ENCODE results near the gene SLIT1.

SLIT1 gene

DNA sequence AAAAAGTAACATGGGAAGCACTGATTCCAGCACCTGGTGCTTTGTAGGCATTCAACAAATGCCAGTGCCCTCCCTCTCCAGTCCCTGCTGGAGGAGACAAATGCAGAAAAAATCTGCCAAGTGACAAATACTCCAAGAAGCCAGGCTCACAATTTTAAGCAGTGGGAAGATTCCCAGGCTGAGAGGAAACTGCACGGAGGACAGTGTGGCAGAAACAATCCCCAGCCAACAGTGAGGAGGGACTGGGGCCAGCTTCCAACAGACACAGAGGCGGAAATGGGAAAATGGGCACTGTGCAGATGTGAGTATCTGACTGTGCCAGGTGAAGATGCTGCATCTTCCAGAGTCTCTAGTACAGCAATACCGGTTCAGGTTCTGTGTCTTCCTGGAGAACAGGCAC is 106.3 kb downstream of the SLIT1 start:
- Mint-ChIP-seq H3K36me3 (no peaks in the 10 kb centered on the region), H3K4me3 (no peak overlapping the region), H3K9me3 (no peaks in the 10 kb centered on the region), H3K27ac (no peak overlapping the region), H3K27me3 (peaks cover 18% of the 10 kb centered on the region), H3K4me1 (no peaks in the 10 kb centered on the region)

- Mint-ChIP-seq H3K36me3 (no peaks in the 10 kb centered on the region), H3K4me1 (no peaks in the 10 kb centered on the region), H3K4me3 (no peak overlapping the region), H3K27ac (no peak overlapping the region), H3K9me3 (no peaks in the 10 kb centered on the region), H3K27me3 (peaks cover 18% of the 10 kb centered on the region)
Measured at GRCh38 chr10:97078938-97079445, 106.8 kb downstream of the SLIT1 start.

GRCh38 chr10:97078261-97078937 is 107.4 kb downstream of the SLIT1 start:
- no peak overlapping the region for H3K4me3 Mint-ChIP-seq
- H3K36me3 Mint-ChIP-seq: no peaks in the 10 kb centered on the region
- H3K9me3 Mint-ChIP-seq: no peaks in the 10 kb centered on the region
- H3K27me3 Mint-ChIP-seq: peaks cover 18% of the 10 kb centered on the region
- no peak overlapping the region for H3K27ac Mint-ChIP-seq
- no peaks in the 10 kb centered on the region for H3K4me1 Mint-ChIP-seq

GRCh38 chr10:97076781-97077180 is 109.0 kb downstream of the SLIT1 start:
- H3K27ac Mint-ChIP-seq: no peak overlapping the region
- H3K4me3 Mint-ChIP-seq: no peak overlapping the region
- no peaks in the 10 kb centered on the region for H3K9me3 Mint-ChIP-seq
- no peaks in the 10 kb centered on the region for H3K4me1 Mint-ChIP-seq
- no peaks in the 10 kb centered on the region for H3K36me3 Mint-ChIP-seq
- H3K27me3 Mint-ChIP-seq: peaks cover 14% of the 10 kb centered on the region

- Mint-ChIP-seq H3K36me3 (no peaks in the 10 kb centered on the region), H3K27me3 (peaks cover 14% of the 10 kb centered on the region), H3K4me3 (no peak overlapping the region), H3K27ac (no peak overlapping the region), H3K9me3 (no peaks in the 10 kb centered on the region), H3K4me1 (no peaks in the 10 kb centered on the region)
Measured at GRCh38 chr10:97075961-97076525, 109.7 kb downstream of the SLIT1 start.

DNA sequence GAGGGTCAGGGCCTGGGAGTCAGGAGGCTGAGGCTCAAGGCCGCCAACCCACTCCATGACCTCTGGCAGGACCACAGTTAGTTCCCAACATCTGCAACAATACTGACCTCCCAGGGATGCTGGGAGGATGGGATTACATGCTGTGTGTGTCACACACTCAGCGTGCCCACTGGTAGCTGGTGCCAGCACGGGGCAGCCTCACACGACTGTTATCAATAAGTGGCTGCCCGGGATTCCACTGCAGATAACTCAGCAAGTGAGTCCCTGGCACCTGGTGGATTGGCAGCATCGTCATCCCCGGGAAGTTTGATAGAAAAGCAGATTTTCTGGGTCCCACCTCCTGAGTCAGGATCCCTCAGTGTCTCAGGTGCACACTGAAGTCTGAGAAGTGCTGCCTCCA is 110.3 kb downstream of the SLIT1 start:
- Mint-ChIP-seq H3K27ac (no peak overlapping the region), H3K9me3 (no peaks in the 10 kb centered on the region), H3K4me1 (no peaks in the 10 kb centered on the region), H3K4me3 (no peak overlapping the region), H3K27me3 (peaks cover 13% of the 10 kb centered on the region), H3K36me3 (no peaks in the 10 kb centered on the region)

GRCh38 chr10:97074256-97075145 is 111.3 kb downstream of the SLIT1 start:
- no peaks in the 10 kb centered on the region for H3K9me3 Mint-ChIP-seq
- no peaks in the 10 kb centered on the region for H3K36me3 Mint-ChIP-seq
- peaks cover 5% of the 10 kb centered on the region for H3K4me1 Mint-ChIP-seq
- H3K27ac Mint-ChIP-seq: no peak overlapping the region
- no peak overlapping the region for H3K4me3 Mint-ChIP-seq
- H3K27me3 Mint-ChIP-seq: peaks cover 10% of the 10 kb centered on the region

- Mint-ChIP-seq H3K36me3 (no peaks in the 10 kb centered on the region), H3K27ac (no peak overlapping the region), H3K4me3 (no peak overlapping the region), H3K4me1 (peaks cover 9% of the 10 kb centered on the region), H3K9me3 (no peaks in the 10 kb centered on the region), H3K27me3 (peaks cover 4% of the 10 kb centered on the region)
Measured at GRCh38 chr10:97072851-97073665, 112.7 kb downstream of the SLIT1 start.

DNA sequence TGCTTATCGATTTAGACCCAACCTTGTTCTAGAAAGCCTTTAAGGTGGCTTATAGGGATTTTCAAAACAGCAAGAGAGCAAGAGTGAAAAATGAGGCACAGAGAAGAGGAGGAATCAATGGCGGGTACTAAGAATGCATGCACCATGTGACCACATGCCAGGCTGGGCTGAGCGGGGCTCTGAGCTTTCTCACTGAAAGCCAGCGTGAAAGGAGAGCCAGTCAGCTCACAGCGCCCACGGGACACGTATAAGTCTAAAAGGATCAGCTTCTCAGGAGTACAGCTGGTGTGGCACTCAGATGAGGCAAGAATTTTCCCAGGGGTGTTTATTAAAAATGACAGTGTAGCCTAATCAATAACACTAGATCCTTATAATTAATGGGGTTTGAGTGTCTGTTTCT is 114.3 kb downstream of the SLIT1 start:
- Mint-ChIP-seq H3K4me1 (peaks cover 9% of the 10 kb centered on the region), H3K27me3 (peaks cover 4% of the 10 kb centered on the region), H3K27ac (no peak overlapping the region), H3K4me3 (no peak overlapping the region), H3K9me3 (no peaks in the 10 kb centered on the region), H3K36me3 (no peaks in the 10 kb centered on the region)

GRCh38 chr10:97069576-97070362 is 116.0 kb downstream of the SLIT1 start:
- Mint-ChIP-seq H3K27ac (no peak overlapping the region), H3K4me3 (no peak overlapping the region), H3K27me3 (peaks cover 4% of the 10 kb centered on the region), H3K9me3 (no peaks in the 10 kb centered on the region), H3K36me3 (no peaks in the 10 kb centered on the region), H3K4me1 (peaks cover 9% of the 10 kb centered on the region)

GRCh38 chr10:97069026-97069425 is 116.7 kb downstream of the SLIT1 start:
- H3K4me3 Mint-ChIP-seq: no peak overlapping the region
- H3K36me3 Mint-ChIP-seq: no peaks in the 10 kb centered on the region
- H3K4me1 Mint-ChIP-seq: peaks cover 9% of the 10 kb centered on the region
- H3K27ac Mint-ChIP-seq: no peak overlapping the region
- H3K9me3 Mint-ChIP-seq: no peaks in the 10 kb centered on the region
- peaks cover 4% of the 10 kb centered on the region for H3K27me3 Mint-ChIP-seq

DNA sequence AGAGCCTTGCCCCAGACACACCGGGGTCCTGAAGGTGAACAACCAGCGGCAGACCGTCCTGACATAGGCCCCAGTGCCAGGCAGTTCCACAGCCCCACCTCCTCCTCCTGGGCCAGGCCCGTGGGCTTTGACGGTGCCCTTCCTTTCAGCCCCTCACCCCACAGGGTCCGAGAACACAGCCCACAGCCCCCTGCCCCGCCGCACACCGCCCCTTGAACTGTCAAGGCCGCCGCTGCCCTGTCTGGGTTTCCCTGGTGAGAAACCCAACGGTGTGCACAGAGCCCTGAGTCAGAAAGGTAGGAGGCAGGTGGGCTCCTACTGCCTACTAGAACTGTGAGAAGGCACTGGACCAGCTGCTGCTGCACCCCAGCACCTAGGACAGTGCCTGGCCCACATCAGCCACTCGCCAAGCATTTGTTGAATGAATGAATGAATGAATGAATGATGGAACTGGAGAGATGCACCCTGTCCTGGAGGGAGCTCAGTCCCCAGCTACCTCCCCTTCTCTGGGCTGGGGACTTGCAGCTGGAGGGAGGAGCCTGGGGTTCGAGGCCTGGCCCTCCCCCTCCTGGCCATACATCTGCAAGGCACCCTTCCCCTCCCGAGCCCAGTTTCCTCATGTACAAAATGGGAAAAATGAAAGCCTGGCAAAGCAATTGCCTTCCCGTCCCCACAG is 117.9 kb downstream of the SLIT1 start:
- Mint-ChIP-seq H3K36me3 (no peaks in the 10 kb centered on the region), H3K27me3 (peaks cover 4% of the 10 kb centered on the region), H3K27ac (no peak overlapping the region), H3K4me1 (peaks cover 9% of the 10 kb centered on the region), H3K4me3 (no peak overlapping the region), H3K9me3 (no peaks in the 10 kb centered on the region)

- Mint-ChIP-seq H3K9me3 (no peaks in the 10 kb centered on the region), H3K4me1 (peaks cover 9% of the 10 kb centered on the region), H3K27me3 (peaks cover 3% of the 10 kb centered on the region), H3K36me3 (no peaks in the 10 kb centered on the region), H3K4me3 (no peak overlapping the region), H3K27ac (no peak overlapping the region)
Measured at GRCh38 chr10:97066877-97067555, 118.7 kb downstream of the SLIT1 start.

Data from activated naive CD4-positive, alpha-beta T cell treated with anti-CD3 and anti-CD28 coated beads, Interleukin-2, amount 50 U/mL, for 24 hours (primary cell).